ENCODE results near the gene MOG. TPM values are rescaled to one million over a fixed set of nuclear protein-coding genes. Genes with fewer than 3 reads are reported as not detected.

Gene MOG
- total RNA-seq, 2 experiments from 2014 or later, result not detected

Other genes starting within 250 kb of the MOG start
- gene OR12D1, start 242.2 kb upstream of the MOG start, total RNA-seq, result not detected
- not detected for gene OR10C1, start 217.8 kb upstream of the MOG start, total RNA-seq
- not detected for gene OR11A1, start 200.0 kb upstream of the MOG start, total RNA-seq
- gene OR2H1, start 199.9 kb upstream of the MOG start, total RNA-seq, result not detected
- not detected for gene MAS1L, start 169.1 kb upstream of the MOG start, total RNA-seq
- under 1 TPM in 1 of 2 experiments, not detected in 1; 0.31 TPM for gene UBD, start 97.4 kb upstream of the MOG start, total RNA-seq
- gene OR2H2, start 72.0 kb upstream of the MOG start, total RNA-seq, result not detected
- gene GABBR1, start 23.9 kb upstream of the MOG start, total RNA-seq, result 10 to 100 TPM in 1 of 2 experiments, 1 to 10 TPM in 1; 8.0 to 11.2 TPM
- gene ZFP57, start 24.1 kb downstream of the MOG start, total RNA-seq, result not detected
- 100 to 1,000 TPM; 282 to 310 TPM for gene HLA-F, start 66.3 kb downstream of the MOG start, total RNA-seq
- under 1 TPM in 1 of 2 experiments, not detected in 1; 0.22 TPM for gene HLA-G, start 170.7 kb downstream of the MOG start, total RNA-seq

Measured in activated naive CD4-positive, alpha-beta T cell treated with anti-CD3 and anti-CD28 coated beads for 36 hours (primary cell).